HG03575 (cell line): ENCODE data around the gene RPL23.

Experiments used
- ATAC-seq: cut with Tn5 transposase; IDR thresholded peaks from one replicate; pipeline ENCODE4 v1.9.1; 2021; ENCODE audit not compliant: unreplicated experiment, insufficient number of reproducible peaks, low FRiP score; ENCODE audit errors: extremely low read depth

The RPL23 gene

DNA sequence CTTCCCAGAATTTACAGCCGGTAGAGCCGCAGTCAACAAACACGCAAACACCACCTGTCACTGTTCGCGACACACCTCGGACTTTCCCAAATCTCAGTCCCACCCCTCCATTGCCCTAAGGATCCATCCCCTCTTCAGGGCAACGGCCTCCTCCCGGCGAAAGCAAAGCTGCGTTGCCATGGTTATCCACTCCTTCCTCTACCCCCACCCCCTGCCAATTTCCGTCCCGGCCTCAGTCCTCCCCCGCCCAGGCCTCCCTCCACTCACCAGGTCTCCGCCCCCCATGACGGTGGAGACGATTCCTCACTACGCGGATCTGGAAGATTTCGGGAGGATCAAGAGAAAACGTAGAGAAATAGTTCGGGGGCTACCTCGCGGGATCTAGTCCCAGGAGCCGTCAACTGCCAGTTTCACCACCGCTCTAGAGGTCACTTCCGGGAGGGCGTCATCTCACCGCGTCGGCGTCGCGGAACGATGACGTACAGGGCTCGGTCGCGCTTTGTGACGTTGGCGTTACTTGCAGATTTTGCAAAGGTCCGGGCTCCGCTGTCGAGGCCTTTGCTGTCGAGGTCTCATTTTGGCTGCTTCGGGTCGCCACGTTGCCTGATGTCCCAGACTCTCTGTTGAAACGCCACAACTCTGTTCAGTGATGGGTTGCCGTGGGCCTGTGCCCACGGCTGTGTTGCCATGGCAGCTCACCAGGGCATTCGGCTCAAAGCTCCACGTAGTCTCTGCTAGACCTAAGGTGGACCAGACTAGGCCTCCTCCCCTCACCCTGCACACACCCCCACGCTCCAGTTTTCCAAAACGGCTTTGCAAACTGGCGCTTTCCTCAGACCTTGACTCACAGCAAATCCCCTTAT, 28.4 kb downstream of the RPL23 start, which contains the start of gene CWC25:
CWC25 (minus strand) TSS at position 423 of the 863 bp plus-strand sequence; CDS start at position 285, 138 bp downstream.
- ATAC-seq = no peak

GRCh38 chr17:38815576-38816193, 37.8 kb downstream of the RPL23 start:
- ATAC-seq = no peak

- no peak for ATAC-seq
Observed at GRCh38 chr17:38809828-38810227, 43.7 kb downstream of the RPL23 start.

- no peak for ATAC-seq
Observed at GRCh38 chr17:38800237-38800760, 53.2 kb downstream of the RPL23 start.

GRCh38 chr17:38799501-38800236, 53.9 kb downstream of the RPL23 start, which contains the start of gene PIP4K2B:
Gene PIP4K2B, minus strand, starts transcription at chr17:38799556. Its CDS starts 132 bp downstream, at chr17:38799424.
- ATAC-seq = no peak

GRCh38 chr17:38798614-38799500, 54.7 kb downstream of the RPL23 start:
- ATAC-seq = no peak
